ENCODE measurements around the gene MPDU1.

DNA sequence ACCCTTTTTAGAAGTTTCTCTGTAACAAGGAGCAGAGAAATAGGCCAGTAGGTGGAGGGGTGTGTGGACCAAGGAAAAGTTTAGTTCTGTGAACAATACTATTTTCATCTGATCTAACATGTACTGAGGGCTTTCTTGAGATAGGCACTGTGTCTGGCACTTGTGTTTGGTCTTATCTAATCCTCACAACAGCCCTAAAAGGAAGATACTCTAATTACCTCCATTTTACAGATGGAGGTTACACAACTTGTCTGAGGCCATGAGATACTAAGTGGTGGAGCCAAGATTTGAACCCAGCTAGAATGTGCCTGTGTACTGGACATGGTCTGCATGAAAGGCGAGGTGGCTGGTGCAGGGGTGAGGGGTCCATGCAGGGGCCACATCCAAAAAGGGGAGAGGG, 30.3 kb upstream of the MPDU1 start:
- TF ChIP-seq, protein P1, sequence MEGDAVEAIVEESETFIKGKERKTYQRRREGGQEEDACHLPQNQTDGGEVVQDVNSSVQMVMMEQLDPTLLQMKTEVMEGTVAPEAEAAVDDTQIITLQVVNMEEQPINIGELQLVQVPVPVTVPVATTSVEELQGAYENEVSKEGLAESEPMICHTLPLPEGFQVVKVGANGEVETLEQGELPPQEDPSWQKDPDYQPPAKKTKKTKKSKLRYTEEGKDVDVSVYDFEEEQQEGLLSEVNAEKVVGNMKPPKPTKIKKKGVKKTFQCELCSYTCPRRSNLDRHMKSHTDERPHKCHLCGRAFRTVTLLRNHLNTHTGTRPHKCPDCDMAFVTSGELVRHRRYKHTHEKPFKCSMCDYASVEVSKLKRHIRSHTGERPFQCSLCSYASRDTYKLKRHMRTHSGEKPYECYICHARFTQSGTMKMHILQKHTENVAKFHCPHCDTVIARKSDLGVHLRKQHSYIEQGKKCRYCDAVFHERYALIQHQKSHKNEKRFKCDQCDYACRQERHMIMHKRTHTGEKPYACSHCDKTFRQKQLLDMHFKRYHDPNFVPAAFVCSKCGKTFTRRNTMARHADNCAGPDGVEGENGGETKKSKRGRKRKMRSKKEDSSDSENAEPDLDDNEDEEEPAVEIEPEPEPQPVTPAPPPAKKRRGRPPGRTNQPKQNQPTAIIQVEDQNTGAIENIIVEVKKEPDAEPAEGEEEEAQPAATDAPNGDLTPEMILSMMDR (IDR thresholded peaks at IDR 0.05; ENCODE audit: low read depth, low read length, missing input control), result no peak
- TF ChIP-seq, protein P2, sequence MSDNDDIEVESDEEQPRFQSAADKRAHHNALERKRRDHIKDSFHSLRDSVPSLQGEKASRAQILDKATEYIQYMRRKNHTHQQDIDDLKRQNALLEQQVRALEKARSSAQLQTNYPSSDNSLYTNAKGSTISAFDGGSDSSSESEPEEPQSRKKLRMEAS (IDR thresholded peaks at IDR 0.05), result no peak
- TF ChIP-seq HNF4A (conservative IDR thresholded peaks at IDR 0.05) (no peak), GABPA (IDR thresholded peaks at IDR 0.05 in 1 of 2, conservative IDR thresholded peaks at IDR 0.05 in 1 of 2) (no peak), YY1 (IDR thresholded peaks at IDR 0.05) (no peak), TAF1 (conservative IDR thresholded peaks at IDR 0.05) (no peak), HNF4G (IDR thresholded peaks at IDR 0.05) (no peak), SP1 (IDR thresholded peaks at IDR 0.05) (no peak), RAD21 (IDR thresholded peaks at IDR 0.05) (no peak)
- TF ChIP-seq, protein P3, sequence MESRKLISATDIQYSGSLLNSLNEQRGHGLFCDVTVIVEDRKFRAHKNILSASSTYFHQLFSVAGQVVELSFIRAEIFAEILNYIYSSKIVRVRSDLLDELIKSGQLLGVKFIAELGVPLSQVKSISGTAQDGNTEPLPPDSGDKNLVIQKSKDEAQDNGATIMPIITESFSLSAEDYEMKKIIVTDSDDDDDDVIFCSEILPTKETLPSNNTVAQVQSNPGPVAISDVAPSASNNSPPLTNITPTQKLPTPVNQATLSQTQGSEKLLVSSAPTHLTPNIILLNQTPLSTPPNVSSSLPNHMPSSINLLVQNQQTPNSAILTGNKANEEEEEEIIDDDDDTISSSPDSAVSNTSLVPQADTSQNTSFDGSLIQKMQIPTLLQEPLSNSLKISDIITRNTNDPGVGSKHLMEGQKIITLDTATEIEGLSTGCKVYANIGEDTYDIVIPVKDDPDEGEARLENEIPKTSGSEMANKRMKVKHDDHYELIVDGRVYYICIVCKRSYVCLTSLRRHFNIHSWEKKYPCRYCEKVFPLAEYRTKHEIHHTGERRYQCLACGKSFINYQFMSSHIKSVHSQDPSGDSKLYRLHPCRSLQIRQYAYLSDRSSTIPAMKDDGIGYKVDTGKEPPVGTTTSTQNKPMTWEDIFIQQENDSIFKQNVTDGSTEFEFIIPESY (IDR thresholded peaks at IDR 0.05), result no peak
- TF ChIP-seq, protein P4, sequence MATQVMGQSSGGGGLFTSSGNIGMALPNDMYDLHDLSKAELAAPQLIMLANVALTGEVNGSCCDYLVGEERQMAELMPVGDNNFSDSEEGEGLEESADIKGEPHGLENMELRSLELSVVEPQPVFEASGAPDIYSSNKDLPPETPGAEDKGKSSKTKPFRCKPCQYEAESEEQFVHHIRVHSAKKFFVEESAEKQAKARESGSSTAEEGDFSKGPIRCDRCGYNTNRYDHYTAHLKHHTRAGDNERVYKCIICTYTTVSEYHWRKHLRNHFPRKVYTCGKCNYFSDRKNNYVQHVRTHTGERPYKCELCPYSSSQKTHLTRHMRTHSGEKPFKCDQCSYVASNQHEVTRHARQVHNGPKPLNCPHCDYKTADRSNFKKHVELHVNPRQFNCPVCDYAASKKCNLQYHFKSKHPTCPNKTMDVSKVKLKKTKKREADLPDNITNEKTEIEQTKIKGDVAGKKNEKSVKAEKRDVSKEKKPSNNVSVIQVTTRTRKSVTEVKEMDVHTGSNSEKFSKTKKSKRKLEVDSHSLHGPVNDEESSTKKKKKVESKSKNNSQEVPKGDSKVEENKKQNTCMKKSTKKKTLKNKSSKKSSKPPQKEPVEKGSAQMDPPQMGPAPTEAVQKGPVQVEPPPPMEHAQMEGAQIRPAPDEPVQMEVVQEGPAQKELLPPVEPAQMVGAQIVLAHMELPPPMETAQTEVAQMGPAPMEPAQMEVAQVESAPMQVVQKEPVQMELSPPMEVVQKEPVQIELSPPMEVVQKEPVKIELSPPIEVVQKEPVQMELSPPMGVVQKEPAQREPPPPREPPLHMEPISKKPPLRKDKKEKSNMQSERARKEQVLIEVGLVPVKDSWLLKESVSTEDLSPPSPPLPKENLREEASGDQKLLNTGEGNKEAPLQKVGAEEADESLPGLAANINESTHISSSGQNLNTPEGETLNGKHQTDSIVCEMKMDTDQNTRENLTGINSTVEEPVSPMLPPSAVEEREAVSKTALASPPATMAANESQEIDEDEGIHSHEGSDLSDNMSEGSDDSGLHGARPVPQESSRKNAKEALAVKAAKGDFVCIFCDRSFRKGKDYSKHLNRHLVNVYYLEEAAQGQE (IDR thresholded peaks at IDR 0.05), result no peak
